ENCODE results near the gene HMCN2. TPM values are rescaled to one million over a fixed set of nuclear protein-coding genes. Genes with fewer than 3 reads are reported as not detected.

HMCN2 gene
- polyA plus RNA-seq, 1 experiment: under 0.01 TPM

GRCh38 chr9:130351343-130351742, 85.8 kb downstream of the HMCN2 start:
- no peak overlapping the region for H3K4me3 ChIP-seq (ENCODE audit: low read depth, low read length)
- H3K9me3 ChIP-seq (ENCODE audit: control insufficient read depth, insufficient read depth, low read length): no peaks in the 10 kb centered on the region; the same call in 1 of the 2 replicates
- no peak for TF ChIP-seq CTCF (IDR thresholded peaks at IDR 0.05; ENCODE audit: low read depth, low read length)
- ChIA-PET CTCF (interaction anchor here (0.9 kb wide), 1 partner anchor 24 kb away, joined by 3 read pairs; no protein-coding TSS in a partner anchor), POLR2A (no interaction called here)
- no peak for DNase-seq (ENCODE audit: low read depth, low spot score)
- H3K27ac ChIP-seq (ENCODE audit: low read depth, low read length): no peak overlapping the region
- H3K27me3 ChIP-seq (ENCODE audit: control insufficient read depth, insufficient read depth, low read length): peaks cover 19% of the 10 kb centered on the region

DNA sequence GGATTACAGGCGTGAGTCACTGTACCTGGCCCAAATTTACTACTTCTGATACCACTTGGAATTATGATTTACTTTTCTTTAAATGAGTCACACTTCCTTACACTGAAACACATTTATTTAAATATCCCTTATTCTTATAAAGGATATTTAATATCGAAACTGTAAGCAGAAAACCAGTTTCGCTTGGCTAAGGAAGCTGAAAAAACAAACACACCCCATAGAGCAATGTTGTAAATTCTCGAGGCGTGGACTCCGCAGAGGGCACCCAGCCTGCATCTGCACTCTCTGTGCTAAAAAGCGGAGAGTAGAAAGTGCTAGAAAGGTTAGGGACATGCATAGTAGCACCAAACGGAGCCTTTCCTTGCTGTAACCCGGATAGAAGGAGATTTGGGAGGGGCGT, 86.5 kb downstream of the HMCN2 start:
- H3K27ac ChIP-seq (ENCODE audit: low read depth, low read length): no peak overlapping the region
- CTCF ChIA-PET: interaction anchor here (0.9 kb wide), 1 partner anchor 25 kb away, joined by 3 read pairs; no protein-coding TSS in a partner anchor
- peaks cover 15% of the 10 kb centered on the region for H3K27me3 ChIP-seq (ENCODE audit: control insufficient read depth, insufficient read depth, low read length)
- POLR2A ChIA-PET: no interaction called here
- H3K4me3 ChIP-seq (ENCODE audit: low read depth, low read length): no peak overlapping the region
- no peaks in the 10 kb centered on the region; the same call in 1 of the 2 replicates for H3K9me3 ChIP-seq (ENCODE audit: control insufficient read depth, insufficient read depth, low read length)
- no peak for TF ChIP-seq CTCF (IDR thresholded peaks at IDR 0.05; ENCODE audit: low read depth, low read length)
- no peak for DNase-seq (ENCODE audit: low read depth, low spot score)

DNA sequence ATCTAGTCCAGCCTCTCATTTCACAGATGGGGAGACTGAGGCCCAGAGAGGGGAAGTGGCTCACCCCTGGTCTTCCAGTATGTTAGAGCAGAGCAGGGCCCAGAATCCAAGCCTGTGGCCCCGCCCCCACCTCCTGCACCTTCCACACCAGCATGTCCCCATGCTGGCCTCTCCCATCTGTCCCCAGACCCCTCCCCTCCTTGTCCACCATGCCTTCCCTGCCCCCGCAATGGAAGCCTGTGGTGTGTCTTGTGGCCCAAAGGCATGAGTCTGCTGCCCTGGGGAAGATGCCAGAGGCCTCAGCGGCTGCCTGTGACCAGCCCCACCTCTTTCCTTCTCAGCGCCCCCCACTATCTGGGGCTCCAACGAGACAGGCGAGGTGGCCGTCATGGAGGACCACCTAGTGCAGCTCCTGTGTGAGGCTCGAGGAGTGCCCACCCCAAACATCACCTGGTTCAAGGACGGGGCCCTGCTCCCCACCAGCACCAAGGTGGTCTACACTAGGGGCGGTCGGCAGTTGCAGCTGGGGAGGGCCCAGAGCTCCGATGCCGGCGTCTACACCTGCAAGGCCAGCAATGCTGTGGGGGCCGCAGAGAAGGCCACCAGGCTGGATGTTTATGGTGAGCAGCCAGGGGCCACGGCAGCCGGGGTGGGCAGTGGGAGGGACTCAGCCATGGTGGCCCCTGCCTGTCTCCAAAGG, 87.2 kb downstream of the HMCN2 start:
- Histone ChIP-seq H3K9me3 (ENCODE audit: control insufficient read depth, insufficient read depth, low read length) (no peaks in the 10 kb centered on the region; the same call in 1 of the 2 replicates), H3K27me3 (ENCODE audit: control insufficient read depth, insufficient read depth, low read length) (peaks cover 15% of the 10 kb centered on the region), H3K4me3 (ENCODE audit: low read depth, low read length) (no peak overlapping the region), H3K27ac (ENCODE audit: low read depth, low read length) (no peak overlapping the region)
- ChIA-PET POLR2A (no interaction called here), CTCF (no interaction called here)
- no peak for TF ChIP-seq CTCF (IDR thresholded peaks at IDR 0.05; ENCODE audit: low read depth, low read length)
- DNase-seq (ENCODE audit: low read depth, low spot score): no peak

GRCh38 chr9:130354378-130354777, 88.8 kb downstream of the HMCN2 start:
- H3K27me3 ChIP-seq (ENCODE audit: control insufficient read depth, insufficient read depth, low read length): peaks cover 16% of the 10 kb centered on the region
- CTCF ChIA-PET: interaction anchor here (0.6 kb wide), 1 partner anchor 11 kb away, joined by 3 read pairs; no protein-coding TSS in a partner anchor
- no peaks in the 10 kb centered on the region; the same call in 1 of the 2 replicates for H3K9me3 ChIP-seq (ENCODE audit: control insufficient read depth, insufficient read depth, low read length)
- DNase-seq (ENCODE audit: low read depth, low spot score): no peak
- H3K27ac ChIP-seq (ENCODE audit: low read depth, low read length): no peak overlapping the region
- no peak for TF ChIP-seq CTCF (IDR thresholded peaks at IDR 0.05; ENCODE audit: low read depth, low read length)
- H3K4me3 ChIP-seq (ENCODE audit: low read depth, low read length): no peak overlapping the region
- POLR2A ChIA-PET: no interaction called here

GRCh38 chr9:130354806-130355205, 89.2 kb downstream of the HMCN2 start:
- H3K4me3 ChIP-seq (ENCODE audit: low read depth, low read length): no peak overlapping the region
- ChIA-PET POLR2A (no interaction called here), CTCF (no interaction called here)
- no peaks in the 10 kb centered on the region; the same call in 1 of the 2 replicates for H3K9me3 ChIP-seq (ENCODE audit: control insufficient read depth, insufficient read depth, low read length)
- H3K27ac ChIP-seq (ENCODE audit: low read depth, low read length): no peak overlapping the region
- peaks cover 16% of the 10 kb centered on the region for H3K27me3 ChIP-seq (ENCODE audit: control insufficient read depth, insufficient read depth, low read length)
- no peak for TF ChIP-seq CTCF (IDR thresholded peaks at IDR 0.05; ENCODE audit: low read depth, low read length)
- no peak for DNase-seq (ENCODE audit: low read depth, low spot score)

Measured in AG04450 (cell line).